Fibroblast of mammary gland (primary cell): ENCODE data around the gene ITPK1.

Experiments
- DNase-seq: peaks from one replicate; pipeline ENCODE4 v3.0.0-alpha.2; 2010; ENCODE audit warnings: low read depth
- H3K4me3 ChIP-seq: 2 replicates; pipeline ENCODE4 v1.5.1; 2011; ENCODE audit warnings: low read depth, mild to moderate bottlenecking, low read length, moderate library complexity; ENCODE audit not compliant: control insufficient read depth
- TF ChIP-seq, protein P1 (sequence below): conservative IDR thresholded peaks from 2 replicates; pipeline ENCODE4 v1.5.1; 2011; ENCODE audit warnings: low read depth, low read length, inconsistent platforms; ENCODE audit not compliant: control insufficient read depth, insufficient read depth

Gene ITPK1

DNA sequence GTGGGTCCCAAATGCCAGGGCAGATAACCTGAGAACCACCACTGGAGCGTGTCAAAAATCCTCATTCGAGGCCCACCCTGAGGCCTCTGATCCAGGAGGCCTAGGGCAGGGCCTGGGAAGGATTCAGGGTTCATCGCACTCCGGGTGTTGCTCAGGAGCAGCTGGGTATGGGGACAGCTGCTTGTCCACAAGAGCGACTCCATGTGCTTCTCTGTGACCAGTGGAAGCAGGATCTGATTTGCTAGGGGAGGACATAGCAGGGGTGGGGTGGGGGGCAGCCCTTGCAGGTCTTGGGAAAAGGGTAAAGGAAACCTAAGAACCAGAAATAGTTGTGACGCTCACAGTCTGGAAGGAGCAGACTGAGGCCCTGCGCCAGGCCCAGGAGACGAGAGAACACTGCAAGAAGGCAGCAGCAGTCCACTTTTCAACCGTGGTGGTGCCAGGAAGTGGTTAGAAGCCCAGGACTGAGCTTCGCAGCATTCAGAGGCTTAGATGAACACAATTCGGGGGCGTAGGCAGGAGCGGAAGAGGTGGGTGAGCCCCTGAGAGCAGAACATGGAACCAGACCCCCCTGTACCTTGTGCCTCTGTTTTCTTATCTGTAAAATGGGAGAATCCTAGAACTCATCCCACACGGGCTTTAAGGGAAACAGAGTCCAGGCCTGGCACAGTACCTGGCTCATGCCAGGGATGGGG is 33.7 kb downstream of the ITPK1 start:
- no peak for DNase-seq
- TF ChIP-seq, protein P1, sequence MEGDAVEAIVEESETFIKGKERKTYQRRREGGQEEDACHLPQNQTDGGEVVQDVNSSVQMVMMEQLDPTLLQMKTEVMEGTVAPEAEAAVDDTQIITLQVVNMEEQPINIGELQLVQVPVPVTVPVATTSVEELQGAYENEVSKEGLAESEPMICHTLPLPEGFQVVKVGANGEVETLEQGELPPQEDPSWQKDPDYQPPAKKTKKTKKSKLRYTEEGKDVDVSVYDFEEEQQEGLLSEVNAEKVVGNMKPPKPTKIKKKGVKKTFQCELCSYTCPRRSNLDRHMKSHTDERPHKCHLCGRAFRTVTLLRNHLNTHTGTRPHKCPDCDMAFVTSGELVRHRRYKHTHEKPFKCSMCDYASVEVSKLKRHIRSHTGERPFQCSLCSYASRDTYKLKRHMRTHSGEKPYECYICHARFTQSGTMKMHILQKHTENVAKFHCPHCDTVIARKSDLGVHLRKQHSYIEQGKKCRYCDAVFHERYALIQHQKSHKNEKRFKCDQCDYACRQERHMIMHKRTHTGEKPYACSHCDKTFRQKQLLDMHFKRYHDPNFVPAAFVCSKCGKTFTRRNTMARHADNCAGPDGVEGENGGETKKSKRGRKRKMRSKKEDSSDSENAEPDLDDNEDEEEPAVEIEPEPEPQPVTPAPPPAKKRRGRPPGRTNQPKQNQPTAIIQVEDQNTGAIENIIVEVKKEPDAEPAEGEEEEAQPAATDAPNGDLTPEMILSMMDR = no peak
- no peak overlapping the region for H3K4me3 ChIP-seq

DNA sequence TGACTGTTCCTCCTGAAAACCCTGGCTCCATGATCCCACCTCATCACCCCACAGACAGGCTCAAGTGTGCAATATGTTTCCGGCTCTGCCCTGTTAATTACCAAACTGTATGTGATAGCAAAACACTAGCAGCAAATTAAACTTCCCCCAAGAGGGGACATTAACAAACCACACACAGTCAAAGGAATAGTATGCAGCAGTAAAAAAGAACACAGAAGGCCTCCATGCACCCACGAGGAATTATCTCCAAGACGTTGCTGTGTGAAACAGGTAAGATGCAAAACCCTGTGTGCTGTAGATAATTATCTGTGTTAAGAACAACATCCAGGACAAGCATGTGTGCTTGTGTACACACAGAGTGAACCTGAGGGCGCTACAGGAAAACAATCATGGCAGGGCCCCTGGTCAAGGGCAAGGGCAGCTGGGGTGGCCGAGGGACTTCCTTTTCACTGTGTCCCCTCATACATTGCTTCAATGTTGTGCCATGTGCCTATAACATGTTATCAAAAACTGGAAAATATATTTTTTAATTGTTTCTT is 35.8 kb downstream of the ITPK1 start:
- no peak overlapping the region for H3K4me3 ChIP-seq
- no peak for DNase-seq
- TF ChIP-seq, protein P1 = no peak

DNA sequence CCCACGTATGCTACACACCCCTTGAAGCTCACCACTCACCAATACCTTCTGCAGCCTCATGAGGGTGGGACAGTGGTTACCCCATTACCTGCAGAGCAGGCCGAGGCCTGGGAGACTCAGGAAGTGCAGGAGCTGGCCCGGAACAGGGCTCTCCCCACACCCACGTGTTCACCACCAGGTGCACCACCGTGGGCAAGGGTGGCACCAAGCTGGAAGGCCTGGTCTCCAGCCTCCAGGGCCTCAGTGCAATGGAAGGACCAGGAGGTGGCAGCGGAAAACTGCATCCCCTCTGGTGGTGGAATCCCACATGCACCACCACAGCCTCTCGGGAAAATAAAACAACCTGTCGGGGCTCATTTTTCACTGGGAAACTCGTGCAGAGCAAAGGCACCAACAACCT is 36.4 kb downstream of the ITPK1 start:
- H3K4me3 ChIP-seq = no peak overlapping the region
- no peak for DNase-seq
- TF ChIP-seq, protein P1 = no peak

DNA sequence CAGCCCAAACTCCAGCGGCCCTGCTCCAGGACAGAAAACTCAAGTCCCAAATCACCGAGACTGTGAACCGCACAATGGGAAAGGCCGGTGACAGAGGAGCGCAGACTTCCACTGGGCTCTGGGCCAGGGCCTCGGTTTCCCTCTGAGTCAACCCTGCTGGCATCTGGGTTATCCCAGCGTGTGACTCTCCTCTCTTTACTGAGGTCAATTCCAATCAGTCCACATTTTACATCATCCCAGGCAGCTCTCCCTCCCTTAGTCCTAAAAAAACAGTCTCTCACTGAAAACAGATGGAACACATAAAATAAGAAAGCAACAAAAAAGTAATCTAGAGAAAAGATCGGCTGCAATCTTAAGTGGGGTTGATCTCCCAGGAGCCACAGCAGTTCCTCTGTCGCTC is 36.9 kb downstream of the ITPK1 start:
- H3K4me3 ChIP-seq = no peak overlapping the region
- DNase-seq = peak; percentile 84
- TF ChIP-seq, protein P1 = no peak

DNA sequence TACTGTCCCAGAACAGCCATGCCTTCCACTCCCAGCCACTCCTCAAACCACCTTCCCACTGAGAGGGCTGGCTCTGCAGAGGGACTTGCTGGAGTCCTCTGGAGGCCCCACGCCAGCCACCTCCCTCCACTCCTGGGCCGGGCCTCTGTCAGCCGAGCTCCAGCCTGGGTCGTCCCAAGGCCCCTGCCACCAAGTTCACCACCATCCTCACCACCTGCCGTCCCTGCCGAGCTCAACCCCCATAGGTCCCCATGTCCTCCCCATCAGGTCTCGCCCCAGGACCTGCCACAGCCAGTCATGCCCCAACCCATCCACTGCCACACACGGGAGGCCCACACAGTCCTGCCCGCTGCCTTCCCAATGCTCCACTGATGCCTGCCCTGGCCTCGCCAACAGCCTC is 39.0 kb downstream of the ITPK1 start:
- TF ChIP-seq, protein P1 = no peak
- DNase-seq = no peak
- H3K4me3 ChIP-seq = no peak overlapping the region

DNA sequence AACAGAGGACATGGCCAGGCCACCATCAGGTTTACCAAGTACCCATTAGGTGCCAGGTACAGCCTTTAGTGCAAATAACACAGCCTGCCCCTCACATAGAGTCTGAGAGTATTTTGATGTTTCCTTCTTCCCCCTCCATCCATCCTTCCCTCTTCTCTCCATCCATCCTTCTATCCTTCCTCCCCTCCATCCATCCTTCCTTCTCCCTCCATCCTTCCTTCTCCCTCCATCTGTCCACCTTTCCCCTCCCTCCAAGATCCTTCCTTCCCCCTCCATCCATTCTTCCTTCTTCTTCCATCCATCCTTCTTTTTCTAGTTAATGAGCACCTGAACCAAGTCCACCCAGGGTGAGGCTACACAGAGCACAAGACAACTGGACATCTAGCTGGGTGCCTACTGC is 39.8 kb downstream of the ITPK1 start:
- no peak overlapping the region for H3K4me3 ChIP-seq
- TF ChIP-seq, protein P1 = no peak
- DNase-seq = no peak
